Activated T-cell treated with anti-CD3 and anti-CD28 coated beads, Interleukin-2, amount 50 U/mL, for 72 hours (primary cell): ENCODE measurements around the gene DENND6B. TPM values are rescaled to one million over a fixed set of nuclear protein-coding genes. Genes with fewer than 3 reads are reported as not detected.

Experiments used
- ATAC-seq, 2 donors: fragments of 150-1000 bp; cut with Tn5 transposase; replicated peaks in 1 of 2; 2 replicates each; pipeline ENCODE4 v1.10.0; 2021; ENCODE audit warnings: moderate library complexity in 2 of 2, mild to moderate bottlenecking in 1 of 2
- DNase-seq, 2 donors: peaks; one replicate each; pipeline ENCODE4 v3.0.0; 2021 to 2022; ENCODE audit warnings: mixed read lengths in 1 of 2
- H3K27ac Mint-ChIP-seq: one replicate; pipeline ENCODE4 v1.8.0; 2022; ENCODE audit warnings: mild to moderate bottlenecking, moderate library complexity, mixed read lengths
- H3K27me3 Mint-ChIP-seq: one replicate; pipeline ENCODE4 v1.8.0; 2022; ENCODE audit warnings: low read depth, mixed read lengths
- H3K36me3 Mint-ChIP-seq, 2 donors: one replicate each; pipeline ENCODE4 v1.8.0; 2022; ENCODE audit warnings: mixed read lengths in 2 of 2, mild to moderate bottlenecking in 1 of 2; ENCODE audit not compliant: insufficient read depth in 2 of 2
- H3K4me1 Mint-ChIP-seq: one replicate; pipeline ENCODE4 v1.8.0; 2022; ENCODE audit warnings: low read depth, mixed read lengths
- H3K4me3 Mint-ChIP-seq, 2 donors: one replicate each; pipeline ENCODE4 v1.8.0; 2022; ENCODE audit warnings: mild to moderate bottlenecking in 2 of 2, mixed read lengths in 2 of 2, moderate library complexity in 2 of 2
- H3K9me3 Mint-ChIP-seq, 2 donors: one replicate each; pipeline ENCODE4 v1.8.0; 2022; ENCODE audit warnings: mixed read lengths in 2 of 2
- total RNA-seq, 2 donors: library from RNA; stranded (reverse); gene quantifications; one replicate each; pipeline ENCODE4 v1.2.3, GENCODE V29; 2022

Gene DENND6B
- total RNA-seq, 2 donors from 2014 or later = 6.4 to 8.5 TPM

GRCh38 chr22:50317178-50317577, 9.6 kb downstream of the DENND6B start:
- no peaks in the 10 kb centered on the region for H3K9me3 Mint-ChIP-seq
- no peaks in the 10 kb centered on the region for H3K36me3 Mint-ChIP-seq
- ATAC-seq (no peak), DNase-seq (no peak)
- no peak overlapping the region for H3K27ac Mint-ChIP-seq
- no peak overlapping the region for H3K4me3 Mint-ChIP-seq
- peaks cover 17% of the 10 kb centered on the region for H3K4me1 Mint-ChIP-seq
- no peaks in the 10 kb centered on the region for H3K27me3 Mint-ChIP-seq

DNA sequence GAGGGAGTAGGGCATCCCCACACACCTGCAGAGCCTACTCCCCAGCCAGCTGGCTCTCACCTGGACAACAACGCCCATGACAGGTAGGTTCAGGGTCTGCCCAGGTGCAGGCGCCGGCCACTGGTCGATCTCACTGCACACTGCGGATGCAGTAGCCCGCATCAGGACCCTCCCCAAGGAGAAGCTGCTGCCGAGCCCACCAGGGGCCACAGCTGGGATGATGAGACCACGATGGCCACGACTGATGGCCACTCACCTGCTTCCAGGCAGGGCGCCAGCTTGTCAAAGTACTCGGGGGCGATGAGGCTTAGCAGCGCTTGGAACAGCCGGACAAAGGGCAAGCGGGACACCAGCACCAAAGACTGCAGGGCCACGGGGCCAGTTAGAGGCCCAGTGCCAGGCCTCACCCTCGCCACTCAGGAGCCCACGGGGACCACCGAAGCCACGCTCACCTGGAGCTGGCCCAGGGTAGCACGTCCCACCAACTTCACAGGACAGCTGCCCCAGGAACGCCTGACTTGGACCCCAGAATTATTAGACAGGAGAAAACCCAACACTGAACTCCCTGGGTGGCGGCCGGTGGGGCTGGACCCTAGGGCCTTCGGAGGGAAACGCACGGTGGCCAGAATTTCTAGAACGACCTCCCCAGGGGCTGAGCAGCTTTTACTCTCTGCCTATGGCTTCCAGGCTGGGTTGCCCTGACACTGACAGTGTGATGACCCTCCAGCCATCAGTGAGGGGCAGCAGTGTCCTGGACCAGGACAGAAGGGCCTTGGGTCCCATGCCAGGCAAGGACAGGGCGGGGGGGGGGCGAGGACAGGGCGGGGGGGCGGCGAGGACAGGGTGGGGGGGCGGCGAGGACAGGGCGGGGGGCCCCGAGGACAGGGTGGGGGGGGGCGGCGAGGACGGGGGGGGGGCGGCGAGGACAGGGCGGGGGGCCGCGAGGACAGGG, 10.4 kb downstream of the DENND6B start:
- no peaks in the 10 kb centered on the region for H3K9me3 Mint-ChIP-seq
- no peak for DNase-seq
- no peaks in the 10 kb centered on the region for H3K36me3 Mint-ChIP-seq
- H3K4me3 Mint-ChIP-seq = no peak overlapping the region
- peaks cover 17% of the 10 kb centered on the region for H3K4me1 Mint-ChIP-seq
- ATAC-seq = no peak
- H3K27me3 Mint-ChIP-seq = no peaks in the 10 kb centered on the region
- no peak overlapping the region for H3K27ac Mint-ChIP-seq

DNA sequence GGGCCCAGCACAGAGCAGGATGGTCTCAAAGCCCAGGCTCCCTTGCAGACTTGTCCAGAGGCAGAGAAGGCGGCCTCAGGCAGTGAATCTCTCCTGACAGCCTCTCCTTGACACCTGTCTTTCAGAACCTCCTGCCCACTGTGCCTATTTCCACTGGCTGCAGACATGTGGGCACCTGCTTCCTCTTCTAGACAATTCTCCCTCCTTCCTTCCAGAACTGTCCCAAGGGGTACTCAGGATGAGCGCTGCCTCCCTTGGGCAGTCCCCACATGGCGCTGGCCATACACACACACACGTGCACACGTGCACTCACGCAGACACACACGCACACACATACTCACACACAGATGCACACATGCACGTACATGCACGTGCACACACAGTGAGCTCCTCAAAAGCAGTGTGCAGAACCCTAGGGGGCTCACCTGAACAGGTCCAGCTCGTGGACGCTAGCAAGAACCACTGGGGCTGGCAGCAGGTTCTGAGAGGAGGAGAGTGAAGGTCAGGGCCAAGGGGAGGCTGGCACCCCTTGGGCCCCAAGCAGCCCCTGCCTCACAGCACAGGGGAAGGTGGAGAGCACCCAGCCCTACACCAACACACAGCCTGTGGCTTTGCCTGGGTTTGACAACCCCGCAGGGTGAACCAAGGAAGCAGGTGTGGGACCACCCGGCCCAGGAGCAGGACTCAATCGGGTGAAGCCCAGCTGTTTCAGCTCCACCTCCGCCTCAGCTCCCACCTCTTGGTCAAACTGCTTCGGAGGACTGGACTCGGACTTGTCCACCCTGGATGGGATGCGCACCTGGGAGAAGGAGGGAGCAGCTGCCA, 11.3 kb downstream of the DENND6B start:
- Mint-ChIP-seq H3K27me3 (no peaks in the 10 kb centered on the region), H3K27ac (no peak overlapping the region), H3K9me3 (no peaks in the 10 kb centered on the region), H3K4me1 (peaks cover 17% of the 10 kb centered on the region), H3K4me3 (peak overlapping the region; percentile 59 to 90), H3K36me3 (no peaks in the 10 kb centered on the region)
- no peak for ATAC-seq
- no peak for DNase-seq

DNA sequence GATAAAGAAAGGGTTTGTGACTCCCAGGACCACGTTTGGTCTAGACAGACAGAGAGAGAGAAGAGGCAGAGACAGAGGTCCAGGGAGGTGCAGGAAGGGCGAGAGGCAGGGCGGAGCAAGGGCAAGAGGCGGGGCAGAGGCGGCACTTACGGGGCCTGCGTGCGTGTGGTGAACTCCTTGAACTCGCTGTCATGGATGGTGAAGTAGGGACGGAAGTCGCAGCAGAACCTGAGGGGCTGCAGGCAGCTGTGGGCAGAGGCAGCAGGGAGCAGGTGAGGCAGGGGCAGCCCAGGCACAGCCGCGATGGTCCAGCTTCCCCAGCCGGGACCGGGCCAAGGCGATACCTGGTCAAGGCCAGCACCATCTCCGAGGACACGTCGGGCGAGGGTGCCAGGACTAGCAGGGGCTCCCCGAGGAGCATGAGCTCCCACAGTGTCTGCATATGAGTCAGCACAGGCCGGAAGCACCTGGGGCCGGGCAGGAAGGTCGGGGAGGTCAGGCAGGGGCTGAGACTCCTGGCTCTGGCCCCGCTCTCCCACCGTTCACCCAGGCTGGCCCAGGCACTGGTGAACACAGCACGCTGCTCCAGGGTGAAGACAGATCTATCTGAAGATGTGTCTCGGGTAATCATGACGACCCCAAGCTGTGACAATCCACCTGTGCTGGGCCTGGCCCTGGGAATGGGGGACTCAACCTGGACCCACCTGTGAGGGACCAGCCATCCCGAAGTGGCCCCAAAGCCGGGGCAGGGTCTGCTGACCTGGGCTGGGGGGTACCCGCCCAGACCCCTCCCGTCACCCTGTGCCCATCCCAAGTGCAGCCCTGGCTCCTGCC, 12.1 kb downstream of the DENND6B start:
- peak overlapping the region; percentile 11 for H3K27ac Mint-ChIP-seq
- no peaks in the 10 kb centered on the region for H3K36me3 Mint-ChIP-seq
- no peaks in the 10 kb centered on the region for H3K27me3 Mint-ChIP-seq
- ATAC-seq (peak; percentile 95 to 96), DNase-seq (peak; percentile 85)
- H3K4me1 Mint-ChIP-seq = peaks cover 17% of the 10 kb centered on the region
- H3K4me3 Mint-ChIP-seq = peak overlapping the region; percentile 83 to 90
- no peaks in the 10 kb centered on the region for H3K9me3 Mint-ChIP-seq

DNA sequence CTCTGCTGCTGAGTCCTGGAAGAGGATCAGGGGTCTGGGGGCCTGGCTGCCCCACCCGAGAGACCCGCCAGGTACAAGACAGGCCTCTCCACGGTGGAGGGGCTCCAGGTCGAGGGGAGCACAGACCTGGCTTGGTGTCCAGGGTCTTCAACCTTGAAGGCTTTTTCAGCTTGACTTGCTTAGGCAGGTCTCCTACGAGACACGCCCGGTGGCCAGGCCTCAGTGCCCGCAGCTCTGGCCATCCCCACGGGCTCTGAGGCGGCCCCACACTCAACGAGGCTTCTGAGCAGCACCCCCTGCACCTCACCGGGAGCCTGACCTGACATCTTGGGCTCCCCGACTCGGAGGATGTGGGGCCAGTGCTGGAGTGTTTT, 12.7 kb downstream of the DENND6B start:
- Mint-ChIP-seq H3K4me3 (peak overlapping the region; percentile 83 to 90), H3K9me3 (no peaks in the 10 kb centered on the region), H3K27ac (peak overlapping the region; percentile 11), H3K27me3 (no peaks in the 10 kb centered on the region), H3K36me3 (no peaks in the 10 kb centered on the region), H3K4me1 (peaks cover 17% of the 10 kb centered on the region)
- no peak for ATAC-seq
- no peak for DNase-seq

- no peaks in the 10 kb centered on the region for H3K9me3 Mint-ChIP-seq
- H3K27ac Mint-ChIP-seq = no peak overlapping the region
- H3K36me3 Mint-ChIP-seq = no peaks in the 10 kb centered on the region
- ATAC-seq (no peak), DNase-seq (no peak)
- H3K4me1 Mint-ChIP-seq = peaks cover 17% of the 10 kb centered on the region
- H3K4me3 Mint-ChIP-seq = peak overlapping the region; percentile 83 to 90
- no peaks in the 10 kb centered on the region for H3K27me3 Mint-ChIP-seq
Observed at GRCh38 chr22:50313600-50313999, 13.2 kb downstream of the DENND6B start.

- no peak for DNase-seq
- Mint-ChIP-seq H3K27me3 (no peaks in the 10 kb centered on the region), H3K4me1 (peaks cover 17% of the 10 kb centered on the region), H3K36me3 (no peaks in the 10 kb centered on the region), H3K4me3 (no peak overlapping the region), H3K27ac (no peak overlapping the region), H3K9me3 (no peaks in the 10 kb centered on the region)
- ATAC-seq = no peak
Observed at GRCh38 chr22:50313021-50313420, 13.8 kb downstream of the DENND6B start.

DNA sequence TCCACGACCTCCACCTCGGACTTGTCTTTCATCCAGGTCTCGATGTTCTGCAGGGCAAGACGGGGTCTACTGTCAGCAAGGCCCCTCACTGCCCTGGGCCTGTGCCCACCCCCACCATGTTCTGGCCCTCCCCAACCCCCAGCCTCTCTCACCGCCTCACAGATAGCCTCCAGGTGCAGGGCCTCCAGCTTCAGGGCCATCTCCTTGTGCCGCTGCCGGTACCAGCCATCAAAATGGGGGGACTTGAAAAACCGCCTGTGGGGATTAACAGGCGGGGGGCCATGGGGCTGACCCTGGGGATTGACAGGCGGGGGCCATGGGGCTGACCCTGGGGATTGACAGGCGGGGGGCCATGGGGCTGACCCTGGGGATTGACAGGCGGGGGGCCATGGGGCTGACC, 14.4 kb downstream of the DENND6B start:
- Mint-ChIP-seq H3K9me3 (no peaks in the 10 kb centered on the region), H3K36me3 (no peaks in the 10 kb centered on the region), H3K4me1 (peaks cover 17% of the 10 kb centered on the region), H3K27me3 (no peaks in the 10 kb centered on the region), H3K27ac (no peak overlapping the region), H3K4me3 (no peak overlapping the region)
- ATAC-seq (no peak), DNase-seq (no peak)

DNA sequence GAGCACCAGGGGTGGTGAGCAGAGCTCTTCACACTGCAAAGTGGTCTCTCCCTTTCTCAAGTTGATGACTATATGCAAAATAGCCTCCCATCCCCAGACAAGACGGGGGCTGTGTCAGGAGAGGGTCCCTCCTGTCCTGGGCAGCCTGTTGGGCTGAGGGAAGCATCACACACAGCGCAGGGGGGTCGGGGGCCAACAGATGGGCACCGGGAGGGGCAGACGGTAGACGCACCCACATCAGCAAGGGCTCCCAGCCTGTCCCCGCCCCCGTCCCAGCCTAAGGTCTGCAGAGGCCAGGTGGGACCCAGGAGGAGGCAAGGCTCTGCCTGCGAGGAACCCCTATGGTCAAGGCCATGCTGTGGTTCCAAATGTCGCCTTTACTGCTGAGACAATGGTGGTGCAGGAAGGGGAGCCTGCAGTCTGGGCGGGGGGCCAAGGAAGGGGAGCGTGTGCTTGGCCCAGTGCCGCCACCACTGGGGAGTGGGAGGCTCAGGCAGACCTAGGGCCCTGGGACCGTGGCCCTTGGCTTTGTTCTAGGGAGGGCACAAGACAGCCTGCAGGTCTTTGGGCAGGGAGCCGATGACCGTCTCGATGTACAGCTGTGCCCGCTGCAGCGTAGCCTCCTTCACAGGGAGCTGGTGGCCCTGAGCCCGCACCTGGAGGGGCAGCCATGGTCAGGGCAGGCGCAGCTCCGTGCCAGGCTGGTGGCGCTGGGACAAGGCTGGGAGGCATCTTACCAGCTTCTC, 15.0 kb downstream of the DENND6B start:
- Mint-ChIP-seq H3K36me3 (no peaks in the 10 kb centered on the region), H3K4me1 (peaks cover 17% of the 10 kb centered on the region), H3K4me3 (no peak overlapping the region), H3K9me3 (no peaks in the 10 kb centered on the region), H3K27ac (no peak overlapping the region), H3K27me3 (no peaks in the 10 kb centered on the region)
- ATAC-seq (no peak), DNase-seq (no peak)

GRCh38 chr22:50310949-50311444, 15.8 kb downstream of the DENND6B start:
- peaks cover 4% of the 10 kb centered on the region for H3K27me3 Mint-ChIP-seq

DNA sequence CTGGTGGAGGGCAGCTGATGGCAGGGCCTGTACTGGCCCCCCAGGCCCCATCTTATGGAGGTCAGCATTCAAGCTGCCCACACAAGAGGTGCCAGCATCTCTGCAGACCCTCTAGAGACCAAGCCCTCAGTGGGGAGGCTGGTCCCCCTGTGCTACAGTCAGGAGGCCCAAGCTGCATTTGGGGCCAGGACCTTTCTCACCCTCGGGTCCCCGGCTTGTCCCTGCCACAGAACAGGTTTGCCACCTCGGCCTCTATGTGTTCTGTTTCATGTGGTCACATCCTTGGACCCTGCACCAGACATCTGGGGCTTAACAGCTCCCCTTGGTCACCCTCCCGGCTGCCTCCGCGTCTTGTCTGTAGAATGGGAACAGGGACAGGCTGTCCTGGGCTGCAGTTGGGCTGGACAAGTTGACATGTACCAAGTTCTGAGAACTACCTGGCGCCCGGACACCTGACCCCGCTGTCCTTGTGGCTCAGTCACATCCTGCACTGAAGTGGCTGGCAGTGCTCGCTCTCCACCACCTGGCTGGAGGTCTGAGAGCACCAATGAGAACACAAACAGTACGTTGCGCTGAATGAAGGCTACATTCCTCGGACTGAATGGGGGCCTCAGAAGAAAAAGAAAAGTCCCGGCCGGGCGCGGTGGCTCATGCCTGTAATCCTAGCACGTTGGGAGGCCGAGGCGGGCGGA, 16.6 kb downstream of the DENND6B start:
- Mint-ChIP-seq H3K36me3 (no peaks in the 10 kb centered on the region), H3K27ac (no peak overlapping the region), H3K4me3 (no peak overlapping the region), H3K9me3 (no peaks in the 10 kb centered on the region), H3K27me3 (peaks cover 6% of the 10 kb centered on the region), H3K4me1 (peaks cover 20% of the 10 kb centered on the region)
- no peak for DNase-seq
- ATAC-seq = no peak

More at GRCh38 chr22:50310949-50311444, 15.8 kb downstream of the DENND6B start:
- Mint-ChIP-seq H3K36me3 (no peaks in the 10 kb centered on the region), H3K4me1 (peaks cover 21% of the 10 kb centered on the region), H3K27ac (no peak overlapping the region), H3K9me3 (no peaks in the 10 kb centered on the region), H3K4me3 (no peak overlapping the region)
- ATAC-seq (no peak), DNase-seq (no peak)

DNA sequence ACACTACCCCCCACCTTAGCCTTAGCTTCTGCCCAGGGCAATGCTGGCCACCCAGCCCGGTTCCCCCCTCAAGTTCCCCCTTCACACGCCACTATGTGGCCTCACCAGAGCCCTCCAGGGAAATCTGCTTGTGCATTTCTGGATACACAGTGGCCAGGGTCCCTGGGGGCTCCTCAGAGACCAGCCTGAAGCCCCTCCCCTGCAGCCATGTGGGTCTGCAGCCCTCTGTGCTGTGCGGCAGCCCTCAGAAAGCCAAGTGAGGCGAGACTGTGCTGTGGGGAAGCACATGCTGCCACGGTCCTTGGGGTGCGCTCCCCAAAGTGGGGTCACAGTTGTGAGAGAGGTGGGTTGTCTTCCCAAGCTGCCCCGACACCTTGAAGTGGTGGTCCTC, 17.2 kb downstream of the DENND6B start:
- no peak for DNase-seq
- no peak for ATAC-seq
- Mint-ChIP-seq H3K4me3 (no peak overlapping the region), H3K27ac (no peak overlapping the region), H3K4me1 (peaks cover 18% of the 10 kb centered on the region), H3K36me3 (no peaks in the 10 kb centered on the region), H3K9me3 (no peaks in the 10 kb centered on the region), H3K27me3 (peaks cover 6% of the 10 kb centered on the region)
